HepG2 (cell line): ENCODE data around the gene DRC7. TPM values are rescaled to one million over a fixed set of nuclear protein-coding genes. Genes with fewer than 3 reads are reported as not detected.

Experiments
- CCAR2 ChIP-seq: fragments of 200-400 bp; formaldehyde crosslinking; optimal IDR thresholded peaks from 2 replicates; pipeline ENCODE3; 2018; ENCODE audit warnings: low read depth, mild to moderate bottlenecking, low read length, moderate library complexity
- CREB1 ChIP-seq, 2 experiments: fragments of 450-650 bp in 1 of 2; IDR thresholded peaks; 2 replicates each; pipeline ENCODE4 v1.6.1; 2016 to 2017; ENCODE audit warnings: control low read depth in 1 of 2, mild to moderate bottlenecking in 1 of 2, missing compliant biosample characterization in 1 of 2, missing genetic modification characterization in 1 of 2
- CSRNP2 ChIP-seq: sonication (generic); formaldehyde crosslinking; conservative IDR thresholded peaks from 2 replicates; pipeline ENCODE4 v1.8.0; 2022; ENCODE audit warnings: low read depth, missing genetic modification reagents
- EED ChIP-seq: sonication (generic); formaldehyde crosslinking; IDR thresholded peaks from 2 replicates; pipeline ENCODE4 v1.5.0; 2020; ENCODE audit warnings: mild to moderate bottlenecking, missing genetic modification reagents
- ETV5 ChIP-seq: IDR thresholded peaks from 2 replicates; pipeline ENCODE4 v1.6.1; 2018; ENCODE audit warnings: missing biosample characterization, missing genetic modification reagents, inconsistent platforms, borderline replicate concordance
- GPBP1L1 ChIP-seq: sonication (generic); formaldehyde crosslinking; IDR thresholded peaks from 2 replicates; pipeline ENCODE4 v1.5.0; 2020; ENCODE audit warnings: mild to moderate bottlenecking, missing genetic modification reagents
- MEIS1 ChIP-seq: sonication (generic); formaldehyde crosslinking; IDR thresholded peaks from 2 replicates; pipeline ENCODE4 v1.9.0; 2021; ENCODE audit warnings: mild to moderate bottlenecking, missing genetic modification reagents, moderate library complexity, borderline replicate concordance
- PHF20 ChIP-seq: sonication (generic); formaldehyde crosslinking; IDR thresholded peaks from 2 replicates; pipeline ENCODE4 v1.5.0; 2020; ENCODE audit warnings: mild to moderate bottlenecking, missing genetic modification reagents
- SIN3B ChIP-seq: fragments of 150-350 bp; IDR thresholded peaks from 2 replicates; pipeline ENCODE4 v1.6.1; 2014; ENCODE audit warnings: low read length
- SKI ChIP-seq: fragments of 450-650 bp; IDR thresholded peaks from one replicate; pipeline ENCODE4 v1.6.1; 2018; ENCODE audit warnings: mild to moderate bottlenecking; ENCODE audit not compliant: partially characterized antibody
- TBX2 ChIP-seq: sonication (generic); formaldehyde crosslinking; IDR thresholded peaks from 2 replicates; pipeline ENCODE4 v1.5.0; 2020; ENCODE audit warnings: missing genetic modification reagents, mild to moderate bottlenecking, borderline replicate concordance
- U2AF1 ChIP-seq: fragments of 200-400 bp; formaldehyde crosslinking; optimal IDR thresholded peaks from 2 replicates; pipeline ENCODE3; 2017; ENCODE audit warnings: mild to moderate bottlenecking, low read depth, low read length
- ZNF251 ChIP-seq: sonication (generic); formaldehyde crosslinking; IDR thresholded peaks from 2 replicates; pipeline ENCODE4 v1.9.0; 2021; ENCODE audit warnings: mild to moderate bottlenecking, missing genetic modification reagents
- ZNF253 ChIP-seq: sonication (generic); formaldehyde crosslinking; IDR thresholded peaks from 2 replicates; pipeline ENCODE4 v1.8.0; 2022; ENCODE audit warnings: mild to moderate bottlenecking, missing genetic modification reagents, borderline replicate concordance
- ZNF260 ChIP-seq: sonication (generic); formaldehyde crosslinking; IDR thresholded peaks from 2 replicates; pipeline ENCODE4 v1.4.0; 2020; ENCODE audit warnings: missing genetic modification reagents, low read depth, mild to moderate bottlenecking, borderline replicate concordance
- ZNF451 ChIP-seq: sonication (generic); formaldehyde crosslinking; IDR thresholded peaks from 2 replicates; pipeline ENCODE4 v1.5.0; 2020; ENCODE audit warnings: mild to moderate bottlenecking, missing genetic modification reagents
- ZNF510 ChIP-seq: sonication (generic); formaldehyde crosslinking; IDR thresholded peaks from 2 replicates; pipeline ENCODE4 v1.4.0; 2020; ENCODE audit warnings: low read depth, mild to moderate bottlenecking, missing genetic modification reagents
- ZNF646 ChIP-seq: sonication (generic); formaldehyde crosslinking; IDR thresholded peaks from 2 replicates; pipeline ENCODE4 v1.9.0; 2021; ENCODE audit warnings: mild to moderate bottlenecking, missing genetic modification reagents
- ZNF703 ChIP-seq: sonication (generic); formaldehyde crosslinking; IDR thresholded peaks from 2 replicates; pipeline ENCODE4 v1.5.1; 2020; ENCODE audit warnings: missing genetic modification reagents, mild to moderate bottlenecking, moderate library complexity, borderline replicate concordance
- polyA plus RNA-seq, 8 experiments: library from polyadenylated mRNA; depleted of rRNA in 3 of 8; stranded (reverse) in 7 of 8; unstranded in 1 of 8; fragments of >200 nt; fragmentation: Illumina TruSeq in 4 of 8; extraction: Trizol in 4 of 8; gene quantifications; 2 replicates each; pipeline versions ENCODE4 v1.2.1 to v1.2.3, GENCODE V29; 2011 to 2016; ENCODE audit warnings: low read depth in 4 of 8, missing spikeins in 1 of 8, mixed read lengths in 1 of 8; ENCODE audit not compliant: insufficient read depth in 1 of 8
- total RNA-seq, 5 experiments: library from RNA; depleted of rRNA; stranded (reverse); fragments of >200 nt; fragmentation: Illumina TruSeq; extraction: Trizol; gene quantifications; 2 replicates each; pipeline ENCODE4 v1.2.3, GENCODE V29; 2016; ENCODE audit warnings: low read depth in 1 of 5

Gene DRC7
- total and polyA plus RNA-seq, 2 of the 13 experiments (the other 11 are each of a cell fraction or from before 2014, with no cell fraction given): 2.7 to 3.4 TPM

- TF ChIP-seq CREB1 (IDR thresholded peaks at IDR 0.05) (no peak), CREB1 (CRISPR knock-in tag; IDR thresholded peaks at IDR 0.05) (no peak), PHF20 (CRISPR knock-in tag) (no peak), ZNF260 (CRISPR knock-in tag) (no peak), ZNF251 (no peak), ZNF451 (CRISPR knock-in tag) (no peak), U2AF1 (no peak), ZNF646 (CRISPR knock-in tag) (no peak), EED (CRISPR knock-in tag) (no peak), MEIS1 (CRISPR knock-in tag) (no peak), ZNF510 (CRISPR knock-in tag) (no peak), CCAR2 (no peak), CSRNP2 (CRISPR knock-in tag) (no peak), GPBP1L1 (no peak), ZNF253 (CRISPR knock-in tag) (no peak), SIN3B (no peak), TBX2 (no peak), ZNF703 (no peak), ETV5 (no peak; the same call in 1 of the 2 replicates), SKI (no peak)
These were observed 15.1 kb downstream of the DRC7 start (continued) for GRCh38 chr16:57709663-57710062.
